ENCODE results near the gene HERPUD1.

DNA sequence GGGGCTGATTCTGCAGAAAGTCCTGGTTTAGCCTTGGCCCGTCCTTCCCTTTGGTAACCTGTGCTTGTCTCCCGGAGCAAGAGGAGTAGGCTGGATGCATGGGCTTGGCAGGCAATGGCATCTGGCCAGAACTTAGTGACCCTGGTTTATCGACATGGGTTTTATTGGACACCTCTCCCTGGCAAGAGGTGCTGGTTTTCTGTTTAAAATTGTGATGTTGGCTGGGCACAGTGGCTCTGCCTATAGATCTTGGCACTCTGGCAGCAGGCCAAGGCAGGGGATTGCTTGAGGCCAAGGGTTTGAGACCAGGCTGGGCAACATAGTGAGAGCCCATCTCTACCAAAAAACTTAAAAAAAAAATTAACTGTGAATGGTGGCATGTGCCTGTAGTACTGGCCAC, 35.7 kb upstream of the HERPUD1 start:
- no peak for TF ChIP-seq RAD21 (IDR thresholded peaks at IDR 0.05)
- TF ChIP-seq, protein P1, sequence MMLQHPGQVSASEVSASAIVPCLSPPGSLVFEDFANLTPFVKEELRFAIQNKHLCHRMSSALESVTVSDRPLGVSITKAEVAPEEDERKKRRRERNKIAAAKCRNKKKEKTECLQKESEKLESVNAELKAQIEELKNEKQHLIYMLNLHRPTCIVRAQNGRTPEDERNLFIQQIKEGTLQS (IDR thresholded peaks at IDR 0.05) = no peak
- no peak for TF ChIP-seq HNF4G (IDR thresholded peaks at IDR 0.05)
- TF ChIP-seq, protein P2, sequence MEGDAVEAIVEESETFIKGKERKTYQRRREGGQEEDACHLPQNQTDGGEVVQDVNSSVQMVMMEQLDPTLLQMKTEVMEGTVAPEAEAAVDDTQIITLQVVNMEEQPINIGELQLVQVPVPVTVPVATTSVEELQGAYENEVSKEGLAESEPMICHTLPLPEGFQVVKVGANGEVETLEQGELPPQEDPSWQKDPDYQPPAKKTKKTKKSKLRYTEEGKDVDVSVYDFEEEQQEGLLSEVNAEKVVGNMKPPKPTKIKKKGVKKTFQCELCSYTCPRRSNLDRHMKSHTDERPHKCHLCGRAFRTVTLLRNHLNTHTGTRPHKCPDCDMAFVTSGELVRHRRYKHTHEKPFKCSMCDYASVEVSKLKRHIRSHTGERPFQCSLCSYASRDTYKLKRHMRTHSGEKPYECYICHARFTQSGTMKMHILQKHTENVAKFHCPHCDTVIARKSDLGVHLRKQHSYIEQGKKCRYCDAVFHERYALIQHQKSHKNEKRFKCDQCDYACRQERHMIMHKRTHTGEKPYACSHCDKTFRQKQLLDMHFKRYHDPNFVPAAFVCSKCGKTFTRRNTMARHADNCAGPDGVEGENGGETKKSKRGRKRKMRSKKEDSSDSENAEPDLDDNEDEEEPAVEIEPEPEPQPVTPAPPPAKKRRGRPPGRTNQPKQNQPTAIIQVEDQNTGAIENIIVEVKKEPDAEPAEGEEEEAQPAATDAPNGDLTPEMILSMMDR (IDR thresholded peaks at IDR 0.05; ENCODE audit: low read depth, low read length, missing input control) = no peak
- TF ChIP-seq NR2F2 (IDR thresholded peaks at IDR 0.05) = no peak
- TF ChIP-seq YY1 (IDR thresholded peaks at IDR 0.05) = no peak
- no peak for TF ChIP-seq SP1 (IDR thresholded peaks at IDR 0.05)
- TF ChIP-seq, protein P3, sequence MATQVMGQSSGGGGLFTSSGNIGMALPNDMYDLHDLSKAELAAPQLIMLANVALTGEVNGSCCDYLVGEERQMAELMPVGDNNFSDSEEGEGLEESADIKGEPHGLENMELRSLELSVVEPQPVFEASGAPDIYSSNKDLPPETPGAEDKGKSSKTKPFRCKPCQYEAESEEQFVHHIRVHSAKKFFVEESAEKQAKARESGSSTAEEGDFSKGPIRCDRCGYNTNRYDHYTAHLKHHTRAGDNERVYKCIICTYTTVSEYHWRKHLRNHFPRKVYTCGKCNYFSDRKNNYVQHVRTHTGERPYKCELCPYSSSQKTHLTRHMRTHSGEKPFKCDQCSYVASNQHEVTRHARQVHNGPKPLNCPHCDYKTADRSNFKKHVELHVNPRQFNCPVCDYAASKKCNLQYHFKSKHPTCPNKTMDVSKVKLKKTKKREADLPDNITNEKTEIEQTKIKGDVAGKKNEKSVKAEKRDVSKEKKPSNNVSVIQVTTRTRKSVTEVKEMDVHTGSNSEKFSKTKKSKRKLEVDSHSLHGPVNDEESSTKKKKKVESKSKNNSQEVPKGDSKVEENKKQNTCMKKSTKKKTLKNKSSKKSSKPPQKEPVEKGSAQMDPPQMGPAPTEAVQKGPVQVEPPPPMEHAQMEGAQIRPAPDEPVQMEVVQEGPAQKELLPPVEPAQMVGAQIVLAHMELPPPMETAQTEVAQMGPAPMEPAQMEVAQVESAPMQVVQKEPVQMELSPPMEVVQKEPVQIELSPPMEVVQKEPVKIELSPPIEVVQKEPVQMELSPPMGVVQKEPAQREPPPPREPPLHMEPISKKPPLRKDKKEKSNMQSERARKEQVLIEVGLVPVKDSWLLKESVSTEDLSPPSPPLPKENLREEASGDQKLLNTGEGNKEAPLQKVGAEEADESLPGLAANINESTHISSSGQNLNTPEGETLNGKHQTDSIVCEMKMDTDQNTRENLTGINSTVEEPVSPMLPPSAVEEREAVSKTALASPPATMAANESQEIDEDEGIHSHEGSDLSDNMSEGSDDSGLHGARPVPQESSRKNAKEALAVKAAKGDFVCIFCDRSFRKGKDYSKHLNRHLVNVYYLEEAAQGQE (IDR thresholded peaks at IDR 0.05) = no peak
- no peak for TF ChIP-seq JUND (IDR thresholded peaks at IDR 0.05)
- TF ChIP-seq FOXA1 (IDR thresholded peaks at IDR 0.05) = no peak
- no peak for TF ChIP-seq GABPA (IDR thresholded peaks at IDR 0.05 in 1 of 2, conservative IDR thresholded peaks at IDR 0.05 in 1 of 2)
- no peak for TF ChIP-seq EGR1 (IDR thresholded peaks at IDR 0.05; ENCODE audit: low read depth in 2 of 2)
- no peak for TF ChIP-seq TAF1 (conservative IDR thresholded peaks at IDR 0.05)
